ENCODE measurements around the gene SREBF1. TPM values are rescaled to one million over a fixed set of nuclear protein-coding genes. Genes with fewer than 3 reads are reported as not detected.
A peak's percentile ranks its signal among the peaks of the same experiment; 100 is the strongest.

Gene SREBF1
- total RNA-seq, 3 donors from 2014 or later (not counting 1 experiment from before 2014, with no cell fraction given) = 80.7 to 208 (median 119) TPM

- Mint-ChIP-seq H3K9me3 (no peaks in the 10 kb centered on the region), H3K27ac (peak overlapping the region in 1 of 2 donors; percentile 73), H3K4me1 (peaks cover 15 to 42% of the 10 kb centered on the region in 2 donors), H3K4me3 (no peak overlapping the region), H3K27me3 (ENCODE audit: low read depth in 2 of 2) (no peaks in the 10 kb centered on the region), H3K36me3 (no peaks in the 10 kb centered on the region)
- H3K4me1 ChIP-seq (ENCODE audit: control insufficient read depth, insufficient read depth, low read length) = peaks cover 38% of the 10 kb centered on the region
- H3K27me3 ChIP-seq (ENCODE audit: control insufficient read depth, insufficient read depth, low read length) = no peaks in the 10 kb centered on the region
- no peak for TF ChIP-seq CTCF (IDR thresholded peaks at IDR 0.05)
- no peaks in the 10 kb centered on the region for H3K9me3 ChIP-seq (ENCODE audit: control insufficient read depth, insufficient read depth, low read length)
- H3K36me3 ChIP-seq (ENCODE audit: control insufficient read depth, insufficient read depth, low read length) = no peaks in the 10 kb centered on the region
- 96% methylated on average over 1 of the region's 2 CpGs for WGBS (ENCODE audit: insufficient coverage)
- no peak overlapping the region for H3K27ac ChIP-seq (ENCODE audit: low read length)
- DNase-seq = no peak
- no peak overlapping the region for H3K4me3 ChIP-seq (ENCODE audit: low read length)
- intact Hi-C loops (cut with micrococcal nuclease) = no loop called here
- ATAC-seq = no peak
These were observed 4.8 kb downstream of the SREBF1 start for GRCh38 chr17:17832032-17832363.

- 96% methylated on average over 12 of the region's 12 CpGs for WGBS (ENCODE audit: insufficient coverage)
- peaks cover 41% of the 10 kb centered on the region for H3K4me1 ChIP-seq (ENCODE audit: control insufficient read depth, insufficient read depth, low read length)
- H3K36me3 ChIP-seq (ENCODE audit: control insufficient read depth, insufficient read depth, low read length) = no peaks in the 10 kb centered on the region
- Mint-ChIP-seq H3K9me3 (no peaks in the 10 kb centered on the region), H3K27ac (no peak overlapping the region), H3K4me1 (peaks cover 19 to 45% of the 10 kb centered on the region in 2 donors), H3K36me3 (no peaks in the 10 kb centered on the region), H3K4me3 (no peak overlapping the region), H3K27me3 (ENCODE audit: low read depth in 2 of 2) (no peaks in the 10 kb centered on the region)
- H3K9me3 ChIP-seq (ENCODE audit: control insufficient read depth, insufficient read depth, low read length) = no peaks in the 10 kb centered on the region
- no peak for TF ChIP-seq CTCF (IDR thresholded peaks at IDR 0.05)
- no peaks in the 10 kb centered on the region for H3K27me3 ChIP-seq (ENCODE audit: control insufficient read depth, insufficient read depth, low read length)
- intact Hi-C loops (cut with micrococcal nuclease) = no loop called here
- H3K27ac ChIP-seq (ENCODE audit: low read length) = no peak overlapping the region
- DNase-seq (no peak), ATAC-seq (no peak)
- no peak overlapping the region for H3K4me3 ChIP-seq (ENCODE audit: low read length)
These were observed 5.4 kb downstream of the SREBF1 start for GRCh38 chr17:17831208-17832031.

- WGBS (ENCODE audit: insufficient coverage) = 93% methylated on average over 6 of the region's 6 CpGs
- H3K9me3 Mint-ChIP-seq = no peaks in the 10 kb centered on the region
- Histone ChIP-seq H3K36me3 (ENCODE audit: control insufficient read depth, insufficient read depth, low read length) (no peaks in the 10 kb centered on the region), H3K27ac (ENCODE audit: low read length) (no peak overlapping the region), H3K27me3 (ENCODE audit: control insufficient read depth, insufficient read depth, low read length) (no peaks in the 10 kb centered on the region), H3K4me3 (ENCODE audit: low read length) (no peak overlapping the region), H3K9me3 (ENCODE audit: control insufficient read depth, insufficient read depth, low read length) (no peaks in the 10 kb centered on the region), H3K4me1 (ENCODE audit: control insufficient read depth, insufficient read depth, low read length) (peaks cover 44% of the 10 kb centered on the region)
- DNase-seq = no peak
- no peaks in the 10 kb centered on the region for H3K27me3 Mint-ChIP-seq (ENCODE audit: low read depth in 2 of 2)
- ATAC-seq = no peak
- intact Hi-C loops (cut with micrococcal nuclease) = no loop called here
- H3K4me3 Mint-ChIP-seq = no peak overlapping the region
- no peak overlapping the region for H3K27ac Mint-ChIP-seq
- peaks cover 25 to 47% of the 10 kb centered on the region in 2 donors for H3K4me1 Mint-ChIP-seq
- H3K36me3 Mint-ChIP-seq = no peaks in the 10 kb centered on the region
- no peak for TF ChIP-seq CTCF (IDR thresholded peaks at IDR 0.05)
These were observed 6.0 kb downstream of the SREBF1 start for GRCh38 chr17:17830740-17831207.

GRCh38 chr17:17830269-17830567 lies 6.6 kb downstream of the SREBF1 start:
- Histone ChIP-seq H3K36me3 (ENCODE audit: control insufficient read depth, insufficient read depth, low read length) (no peaks in the 10 kb centered on the region), H3K4me3 (ENCODE audit: low read length) (no peak overlapping the region), H3K9me3 (ENCODE audit: control insufficient read depth, insufficient read depth, low read length) (no peaks in the 10 kb centered on the region), H3K27me3 (ENCODE audit: control insufficient read depth, insufficient read depth, low read length) (no peaks in the 10 kb centered on the region), H3K4me1 (ENCODE audit: control insufficient read depth, insufficient read depth, low read length) (peaks cover 44% of the 10 kb centered on the region), H3K27ac (ENCODE audit: low read length) (no peak overlapping the region)
- Mint-ChIP-seq H3K27me3 (ENCODE audit: low read depth in 2 of 2) (no peaks in the 10 kb centered on the region), H3K27ac (no peak overlapping the region), H3K9me3 (no peaks in the 10 kb centered on the region), H3K4me3 (no peak overlapping the region), H3K4me1 (peaks cover 26 to 48% of the 10 kb centered on the region in 2 donors), H3K36me3 (no peaks in the 10 kb centered on the region)
- intact Hi-C loops (cut with micrococcal nuclease) = no loop called here
- DNase-seq (no peak), ATAC-seq (no peak)
- 100% methylated on average over 2 of the region's 2 CpGs for WGBS (ENCODE audit: insufficient coverage)
- no peak for TF ChIP-seq CTCF (IDR thresholded peaks at IDR 0.05)

All from natural killer cell (primary cell).